ENCODE results near the gene RGS11.

- no peak for TF ChIP-seq CTCF (IDR thresholded peaks at IDR 0.05)
- no peak for TF ChIP-seq EP300 (IDR thresholded peaks at IDR 0.05)
- no peak for TF ChIP-seq POLR2A (IDR thresholded peaks at IDR 0.05; ENCODE audit: low read depth)
Observed at GRCh38 chr16:321532-321931, 45.8 kb upstream of the RGS11 start.
